Muscle of leg (tissue), 11 donors: ENCODE results near the gene COL23A1. TPM values are rescaled to one million over a fixed set of nuclear protein-coding genes. Genes with fewer than 3 reads are reported as not detected.

ENCODE experiments used
- DNase-seq: peaks from one replicate; pipeline ENCODE4 v3.0.0; 2013
- H3K27ac ChIP-seq: one replicate; pipeline ENCODE4 v1.5.1; 2013; ENCODE audit warnings: mild to moderate bottlenecking, low read length, control low read depth
- H3K27me3 ChIP-seq: one replicate; pipeline ENCODE4 v1.6.1; 2013; ENCODE audit warnings: low read length; ENCODE audit not compliant: control insufficient read depth, insufficient read depth
- H3K36me3 ChIP-seq: one replicate; pipeline ENCODE4 v1.6.1; 2013; ENCODE audit warnings: low read length; ENCODE audit not compliant: control insufficient read depth, insufficient read depth
- H3K4me1 ChIP-seq: one replicate; pipeline ENCODE4 v1.6.1; 2013; ENCODE audit warnings: low read length; ENCODE audit not compliant: control insufficient read depth, insufficient read depth
- H3K4me3 ChIP-seq: one replicate; pipeline ENCODE4 v1.5.1; 2013; ENCODE audit warnings: low read length, control low read depth
- H3K9me3 ChIP-seq: replicated peaks from 2 replicates; pipeline ENCODE4 v1.6.1; 2013; ENCODE audit warnings: low read depth, low read length; ENCODE audit not compliant: control insufficient read depth
- WGBS: methylation state at CpG from one replicate; pipeline ENCODE4 v1.1.5; 2013; ENCODE audit warnings: missing lambda C conversion rate; ENCODE audit not compliant: insufficient coverage; 5-methylcytosine and 5-hydroxymethylcytosine counted together
- polyA plus RNA-seq, 8 donors: library from polyadenylated mRNA; unstranded; fragments of 120-200 nt; gene quantifications; one replicate each; pipeline versions ENCODE4 v1.2.1 to v1.2.3, GENCODE V29; 2013; ENCODE audit warnings: inconsistent platforms in 1 of 8, low replicate concordance in 1 of 8; ENCODE audit not compliant: insufficient read length in 8 of 8, insufficient read depth in 1 of 8
- total RNA-seq: library from RNA; stranded (reverse); fragments of 120-200 nt; gene quantifications from one replicate; pipeline ENCODE4 v1.2.4, GENCODE V29; 2013

The COL23A1 gene
- total and polyA plus RNA-seq, 9 donors = 1.3 to 5.1 (median 3.0) TPM

DNA sequence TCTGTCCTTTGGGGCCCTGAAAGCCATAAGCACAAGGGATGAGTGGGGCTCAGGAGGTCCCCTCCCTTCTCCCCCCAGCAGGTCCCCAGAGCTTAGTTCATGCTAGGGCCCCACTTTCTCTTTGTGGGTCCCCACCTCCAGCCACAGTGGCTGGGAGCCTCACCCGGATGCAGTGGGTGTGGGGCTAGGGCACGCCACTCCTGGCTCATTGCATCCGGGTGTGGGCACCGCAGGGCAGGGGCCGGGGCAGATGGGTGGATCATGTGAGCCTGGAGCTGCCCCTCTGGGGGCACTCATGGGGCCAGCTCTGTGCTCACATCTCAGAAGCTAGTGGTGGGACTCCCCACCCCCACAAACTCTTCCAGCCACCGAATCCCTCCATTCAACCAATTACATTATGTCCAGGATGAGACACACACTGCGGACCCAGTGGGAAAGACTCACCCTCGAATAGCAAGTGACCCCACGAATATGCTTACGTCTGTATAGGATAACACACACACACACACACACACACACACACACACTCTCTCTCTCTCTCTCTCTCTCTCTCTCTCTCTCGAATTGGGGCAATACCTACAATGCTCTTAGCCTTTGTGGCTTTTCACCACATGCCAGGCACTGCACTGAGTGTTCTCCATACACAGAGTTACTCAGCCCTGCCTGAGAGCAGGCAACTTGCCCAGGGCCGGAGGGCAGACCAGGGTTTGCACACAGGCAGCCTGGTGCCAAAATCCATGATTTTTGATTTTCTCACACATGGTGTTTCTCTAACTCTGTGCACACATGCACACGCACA, 340.8 kb downstream of the COL23A1 start:
- Histone ChIP-seq H3K27me3 (peaks cover 2% of the 10 kb centered on the region), H3K4me1 (peaks cover 18% of the 10 kb centered on the region), H3K27ac (no peak overlapping the region), H3K9me3 (no peaks in the 10 kb centered on the region), H3K36me3 (no peaks in the 10 kb centered on the region), H3K4me3 (no peak overlapping the region)
- WGBS = 68% methylated on average over 11 of the region's 13 CpGs
- DNase-seq = no peak

DNA sequence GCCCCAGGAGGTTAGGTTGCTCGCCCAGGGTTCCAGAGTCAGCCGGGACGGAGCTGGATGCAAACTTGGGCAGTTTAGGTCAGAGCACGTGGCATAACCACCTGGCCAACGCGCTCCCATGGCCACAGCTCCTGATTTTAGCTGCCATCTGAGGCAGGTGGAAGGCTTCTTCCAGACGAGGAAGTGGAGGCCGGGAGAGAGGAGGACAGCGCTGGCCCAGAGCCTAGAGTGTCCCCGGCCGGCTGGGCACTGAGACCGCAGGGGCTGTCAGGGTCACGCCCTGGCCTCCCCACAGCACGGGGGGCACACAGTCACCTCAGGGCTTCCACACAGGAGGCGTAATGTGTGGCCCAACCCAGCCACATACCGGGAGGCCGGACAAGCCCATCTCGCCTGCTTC, 341.4 kb downstream of the COL23A1 start:
- Histone ChIP-seq H3K4me3 (no peak overlapping the region), H3K36me3 (no peaks in the 10 kb centered on the region), H3K27ac (no peak overlapping the region), H3K4me1 (peaks cover 18% of the 10 kb centered on the region), H3K9me3 (no peaks in the 10 kb centered on the region), H3K27me3 (peaks cover 2% of the 10 kb centered on the region)
- DNase-seq = no peak
- 84% methylated on average over 18 of the region's 18 CpGs for WGBS

DNA sequence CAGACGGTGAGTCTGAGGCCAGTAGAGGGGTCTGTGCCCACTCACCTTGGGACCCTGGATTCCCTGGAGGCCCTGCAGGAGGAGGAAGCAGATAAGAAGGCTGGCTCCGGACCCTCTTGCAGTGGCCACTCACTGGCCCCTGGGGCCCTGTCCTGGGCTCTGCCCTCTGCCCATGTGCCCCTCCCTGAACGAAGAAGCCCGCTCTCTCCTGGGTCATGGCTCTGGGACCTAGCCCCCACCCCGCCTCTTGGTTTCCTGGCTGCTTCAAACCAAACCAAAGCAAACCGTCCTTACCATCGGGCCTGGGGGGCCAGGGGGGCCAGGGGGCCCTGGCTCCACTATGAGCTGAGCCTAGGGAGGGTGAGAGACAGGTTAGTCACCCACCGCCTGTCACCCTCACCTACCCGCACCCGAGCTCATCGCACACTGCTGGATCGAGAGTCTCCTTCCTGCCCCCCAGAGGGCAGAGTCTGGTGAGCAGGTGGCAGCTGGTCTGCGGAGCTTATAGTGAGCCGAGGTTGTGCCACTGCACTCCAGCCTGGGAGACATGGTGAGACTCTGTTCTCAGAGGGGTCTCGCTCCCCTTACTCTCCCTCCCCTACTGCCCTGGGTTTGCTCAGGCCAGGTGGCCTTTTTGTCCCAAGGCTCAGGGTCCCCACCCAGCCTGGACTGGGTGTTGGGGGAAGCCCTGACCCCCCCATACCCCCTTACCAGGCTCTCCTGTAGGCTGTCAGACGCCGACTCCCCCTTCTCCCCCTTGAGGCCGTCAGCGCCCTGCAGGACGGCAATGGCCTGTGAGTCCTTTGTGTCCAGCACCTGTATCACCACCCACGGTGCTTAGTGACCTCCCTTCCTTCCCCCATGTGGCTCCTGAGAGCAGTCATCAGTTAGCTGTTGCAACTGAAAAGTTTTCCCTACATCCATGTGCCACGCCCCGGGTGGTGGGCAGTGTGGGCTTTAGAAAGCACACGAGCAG, 342.4 kb downstream of the COL23A1 start:
- Histone ChIP-seq H3K4me3 (no peak overlapping the region), H3K27ac (no peak overlapping the region), H3K4me1 (peaks cover 18% of the 10 kb centered on the region), H3K27me3 (peaks cover 2% of the 10 kb centered on the region), H3K9me3 (no peaks in the 10 kb centered on the region), H3K36me3 (no peaks in the 10 kb centered on the region)
- no peak for DNase-seq
- 49% methylated on average over 13 of the region's 24 CpGs for WGBS

DNA sequence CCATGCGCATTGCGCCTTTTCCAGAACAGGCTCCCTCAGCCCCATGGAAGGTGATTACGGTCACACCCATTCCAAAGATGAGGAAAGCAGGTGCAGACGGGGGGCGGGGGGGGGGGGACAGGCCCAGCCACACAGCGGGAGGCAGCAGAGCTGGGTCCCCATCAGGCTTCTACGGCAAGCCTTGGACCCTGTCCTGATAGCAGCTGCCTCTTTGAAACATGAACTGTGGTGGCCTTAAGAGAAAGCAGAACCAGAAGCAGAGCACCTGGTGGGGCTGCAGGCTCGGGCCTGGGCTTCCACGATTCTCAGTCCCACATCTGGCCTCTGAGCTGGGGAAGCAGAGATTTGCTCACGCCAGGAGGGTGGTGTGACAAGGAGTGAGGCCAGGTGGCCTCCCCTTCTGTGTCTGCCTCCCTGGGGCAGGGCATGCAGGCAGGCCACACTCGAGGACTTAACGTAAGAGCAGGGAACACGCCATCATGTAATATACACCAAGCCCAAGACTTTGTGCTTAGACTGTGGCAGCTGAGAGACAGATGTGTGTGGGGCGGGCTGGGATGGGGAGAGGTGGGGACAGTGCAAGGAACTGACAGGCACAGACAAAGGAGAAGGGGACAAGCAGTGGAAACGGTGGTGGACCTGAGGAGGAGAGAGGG, 343.4 kb downstream of the COL23A1 start:
- no peaks in the 10 kb centered on the region for H3K36me3 ChIP-seq
- peaks cover 2% of the 10 kb centered on the region for H3K27me3 ChIP-seq
- WGBS = 29% methylated on average over 12 of the region's 15 CpGs
- no peak overlapping the region for H3K4me3 ChIP-seq
- H3K27ac ChIP-seq = no peak overlapping the region
- H3K4me1 ChIP-seq = peaks cover 16% of the 10 kb centered on the region
- H3K9me3 ChIP-seq = no peaks in the 10 kb centered on the region
- no peak for DNase-seq

- Histone ChIP-seq H3K27me3 (peaks cover 2% of the 10 kb centered on the region), H3K4me1 (peaks cover 22% of the 10 kb centered on the region), H3K9me3 (no peaks in the 10 kb centered on the region), H3K4me3 (no peak overlapping the region), H3K36me3 (no peaks in the 10 kb centered on the region), H3K27ac (no peak overlapping the region)
- WGBS = 67% methylated on average over 2 of the region's 2 CpGs
- no peak for DNase-seq
Measured at GRCh38 chr5:178245389-178245788, 344.8 kb downstream of the COL23A1 start.

DNA sequence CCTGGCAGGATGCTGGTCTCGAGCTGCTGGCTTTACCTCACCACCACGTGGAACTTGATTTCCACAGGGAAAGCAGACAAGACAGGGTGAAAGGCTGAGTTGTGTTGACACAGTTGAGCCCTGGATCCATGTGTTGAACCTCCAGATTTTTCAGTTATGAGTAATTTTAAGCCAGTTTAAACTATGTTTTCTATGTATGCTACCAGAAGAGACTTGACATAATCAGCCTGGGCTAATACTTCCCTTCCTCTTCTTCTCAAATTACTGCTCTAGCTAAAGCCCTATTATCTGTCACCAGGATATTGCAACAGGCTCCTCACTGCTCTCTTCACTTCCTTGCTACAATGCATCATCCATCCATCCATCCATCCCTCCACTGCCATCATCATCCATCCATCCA, 345.6 kb downstream of the COL23A1 start:
- 100% methylated on average over 1 of the region's 2 CpGs for WGBS
- DNase-seq = no peak
- Histone ChIP-seq H3K4me3 (no peak overlapping the region), H3K27me3 (peaks cover 2% of the 10 kb centered on the region), H3K4me1 (peaks cover 24% of the 10 kb centered on the region), H3K27ac (no peak overlapping the region), H3K9me3 (no peaks in the 10 kb centered on the region), H3K36me3 (no peaks in the 10 kb centered on the region)

DNA sequence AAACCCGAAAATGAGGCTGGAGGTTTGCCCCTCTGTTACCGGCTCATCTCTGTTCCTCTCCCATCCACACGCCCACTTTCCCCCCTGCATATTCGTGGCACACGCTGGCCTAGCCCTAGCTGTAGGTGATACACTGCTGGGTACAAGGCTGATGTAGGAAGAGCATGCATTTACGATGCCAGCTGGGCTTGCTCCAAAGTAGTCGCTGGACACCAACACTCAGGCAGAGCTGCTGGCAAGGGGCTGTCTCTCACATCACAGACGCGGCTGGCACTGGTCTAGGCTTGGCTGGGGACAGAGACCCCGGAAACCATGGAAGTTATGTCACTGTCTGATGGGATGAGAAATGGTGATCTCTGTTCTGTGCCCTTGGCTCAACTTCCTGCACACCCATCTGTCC, 347.8 kb downstream of the COL23A1 start:
- H3K4me3 ChIP-seq = no peak overlapping the region
- H3K36me3 ChIP-seq = no peaks in the 10 kb centered on the region
- no peaks in the 10 kb centered on the region for H3K9me3 ChIP-seq
- no peak for DNase-seq
- no peaks in the 10 kb centered on the region for H3K27me3 ChIP-seq
- 77% methylated on average over 7 of the region's 10 CpGs for WGBS
- H3K27ac ChIP-seq = no peak overlapping the region
- peaks cover 34% of the 10 kb centered on the region for H3K4me1 ChIP-seq

DNA sequence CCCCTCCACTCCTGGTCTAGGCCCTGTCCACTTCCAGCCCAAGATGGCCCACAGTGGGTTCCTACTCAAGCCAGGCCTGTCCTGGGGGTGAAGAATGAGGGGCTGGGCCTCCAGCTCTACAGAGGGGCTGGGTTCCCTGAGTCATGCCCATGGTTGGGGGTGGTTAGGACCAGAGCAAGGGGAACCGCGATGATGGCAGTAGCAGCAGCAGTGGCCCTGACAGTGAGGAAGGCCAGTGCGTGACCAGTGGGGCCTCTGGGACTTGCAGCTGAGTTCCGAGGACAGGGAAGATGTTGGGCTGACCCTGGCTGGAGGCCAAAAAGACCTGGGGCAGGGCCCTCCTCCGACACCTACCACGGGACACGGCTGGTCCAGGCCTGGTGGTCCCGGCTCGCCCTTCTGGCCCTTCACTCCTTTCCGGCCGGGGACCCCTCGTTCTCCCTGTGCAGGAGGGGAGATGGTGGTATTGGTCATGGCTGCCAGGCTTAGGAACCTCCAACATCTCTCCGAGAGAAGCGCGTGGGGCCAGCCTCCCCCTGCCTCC, 348.4 kb downstream of the COL23A1 start:
- no peaks in the 10 kb centered on the region for H3K27me3 ChIP-seq
- DNase-seq = no peak
- peaks cover 34% of the 10 kb centered on the region for H3K4me1 ChIP-seq
- no peak overlapping the region for H3K4me3 ChIP-seq
- H3K27ac ChIP-seq = no peak overlapping the region
- 69% methylated on average over 9 of the region's 15 CpGs for WGBS
- H3K36me3 ChIP-seq = no peaks in the 10 kb centered on the region
- no peaks in the 10 kb centered on the region for H3K9me3 ChIP-seq

DNA sequence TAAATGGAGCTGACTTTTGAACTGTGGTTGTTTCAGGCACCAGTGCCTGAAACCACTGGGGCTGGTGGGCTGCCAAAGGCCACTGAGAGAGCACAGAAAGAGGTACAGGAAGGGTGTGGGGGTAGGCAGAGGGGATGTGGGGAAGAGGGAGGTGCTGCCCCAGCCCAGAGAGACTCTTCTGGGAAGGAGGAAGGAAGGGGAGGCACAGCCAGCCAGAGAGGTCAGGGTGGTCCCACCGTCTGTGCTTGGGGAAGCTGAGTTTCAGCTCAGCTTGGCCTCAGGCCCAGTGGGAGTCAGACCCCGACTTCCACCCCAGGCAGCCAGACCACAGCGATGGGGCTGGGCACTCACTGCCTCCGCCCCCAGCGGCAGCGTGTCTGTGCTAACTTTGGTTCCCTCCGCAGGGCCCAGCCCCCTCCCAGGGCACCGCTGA, 348.9 kb downstream of the COL23A1 start:
- DNase-seq = no peak
- no peak overlapping the region for H3K4me3 ChIP-seq
- peaks cover 34% of the 10 kb centered on the region for H3K4me1 ChIP-seq
- no peaks in the 10 kb centered on the region for H3K27me3 ChIP-seq
- no peaks in the 10 kb centered on the region for H3K9me3 ChIP-seq
- WGBS = 57% methylated on average over 6 of the region's 8 CpGs
- H3K36me3 ChIP-seq = no peaks in the 10 kb centered on the region
- H3K27ac ChIP-seq = no peak overlapping the region
